Measurements from ENCODE around the gene FGF7.

The FGF7 gene

DNA sequence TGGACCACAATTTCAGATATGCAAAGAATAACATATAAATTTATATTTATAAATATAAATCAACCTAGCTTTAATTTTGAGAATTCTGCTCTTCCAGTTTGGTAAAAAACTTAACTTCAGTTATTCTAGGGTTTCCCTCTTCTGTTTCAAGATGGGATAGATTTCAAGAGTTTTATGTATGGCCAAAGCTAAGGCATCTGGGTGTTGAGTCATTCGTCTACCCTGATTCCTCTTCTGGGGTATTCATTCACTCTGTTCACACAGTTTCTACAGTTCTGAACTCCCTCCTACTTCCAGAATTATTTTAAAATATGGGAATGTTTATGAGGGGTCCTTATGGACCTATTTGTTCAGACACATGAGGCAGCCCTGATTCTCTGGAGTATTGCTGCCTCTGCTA, 4.2 kb upstream of the FGF7 start:
- no peak overlapping the region for H3K4me3 ChIP-seq (ENCODE audit: low read length)
- H3K9me3 ChIP-seq (ENCODE audit: control insufficient read depth, low read length): no peaks in the 10 kb centered on the region
- H3K9ac ChIP-seq (ENCODE audit: low read length): no peak overlapping the region
- no peaks in the 10 kb centered on the region for H3K27me3 ChIP-seq (ENCODE audit: control insufficient read depth, insufficient read depth, low read length)
- no peaks in the 10 kb centered on the region for H3K4me1 ChIP-seq (ENCODE audit: control insufficient read depth, insufficient read depth, low read length)
- H3K36me3 ChIP-seq (ENCODE audit: control insufficient read depth, insufficient read depth, low read length): no peaks in the 10 kb centered on the region

GRCh38 chr15:49421991-49422390, 1.1 kb upstream of the FGF7 start:
- H3K4me3 ChIP-seq (ENCODE audit: low read length): no peak overlapping the region
- no peaks in the 10 kb centered on the region for H3K9me3 ChIP-seq (ENCODE audit: control insufficient read depth, low read length)
- no peaks in the 10 kb centered on the region for H3K36me3 ChIP-seq (ENCODE audit: control insufficient read depth, insufficient read depth, low read length)
- no peak overlapping the region for H3K9ac ChIP-seq (ENCODE audit: low read length)
- no peaks in the 10 kb centered on the region for H3K4me1 ChIP-seq (ENCODE audit: control insufficient read depth, insufficient read depth, low read length)
- no peaks in the 10 kb centered on the region for H3K27me3 ChIP-seq (ENCODE audit: control insufficient read depth, insufficient read depth, low read length)

- H3K9me3 ChIP-seq (ENCODE audit: control insufficient read depth, low read length): no peaks in the 10 kb centered on the region
- no peaks in the 10 kb centered on the region for H3K27me3 ChIP-seq (ENCODE audit: control insufficient read depth, insufficient read depth, low read length)
- H3K4me3 ChIP-seq (ENCODE audit: low read length): no peak overlapping the region
- H3K36me3 ChIP-seq (ENCODE audit: control insufficient read depth, insufficient read depth, low read length): no peaks in the 10 kb centered on the region
- H3K9ac ChIP-seq (ENCODE audit: low read length): no peak overlapping the region
- H3K4me1 ChIP-seq (ENCODE audit: control insufficient read depth, insufficient read depth, low read length): no peaks in the 10 kb centered on the region
Measured at GRCh38 chr15:49423901-49424550, 984 bp downstream of the FGF7 start.

GRCh38 chr15:49424954-49425353, 1.9 kb downstream of the FGF7 start:
- no peak overlapping the region for H3K4me3 ChIP-seq (ENCODE audit: low read length)
- H3K9ac ChIP-seq (ENCODE audit: low read length): no peak overlapping the region

GRCh38 chr15:49427372-49427771, 4.3 kb downstream of the FGF7 start:
- H3K9ac ChIP-seq (ENCODE audit: low read length): no peak overlapping the region
- H3K9me3 ChIP-seq (ENCODE audit: control insufficient read depth, low read length): no peaks in the 10 kb centered on the region
- H3K36me3 ChIP-seq (ENCODE audit: control insufficient read depth, insufficient read depth, low read length): no peaks in the 10 kb centered on the region
- H3K27me3 ChIP-seq (ENCODE audit: control insufficient read depth, insufficient read depth, low read length): no peaks in the 10 kb centered on the region
- no peak overlapping the region for H3K4me3 ChIP-seq (ENCODE audit: low read length)
- no peaks in the 10 kb centered on the region for H3K4me1 ChIP-seq (ENCODE audit: control insufficient read depth, insufficient read depth, low read length)

More at GRCh38 chr15:49424954-49425353, 1.9 kb downstream of the FGF7 start:
- Histone ChIP-seq H3K36me3 (ENCODE audit: control insufficient read depth, insufficient read depth, low read length) (no peaks in the 10 kb centered on the region), H3K9me3 (ENCODE audit: control insufficient read depth, low read length) (no peaks in the 10 kb centered on the region), H3K27me3 (ENCODE audit: control insufficient read depth, insufficient read depth, low read length) (no peaks in the 10 kb centered on the region), H3K4me1 (ENCODE audit: control insufficient read depth, insufficient read depth, low read length) (no peaks in the 10 kb centered on the region)

DNA sequence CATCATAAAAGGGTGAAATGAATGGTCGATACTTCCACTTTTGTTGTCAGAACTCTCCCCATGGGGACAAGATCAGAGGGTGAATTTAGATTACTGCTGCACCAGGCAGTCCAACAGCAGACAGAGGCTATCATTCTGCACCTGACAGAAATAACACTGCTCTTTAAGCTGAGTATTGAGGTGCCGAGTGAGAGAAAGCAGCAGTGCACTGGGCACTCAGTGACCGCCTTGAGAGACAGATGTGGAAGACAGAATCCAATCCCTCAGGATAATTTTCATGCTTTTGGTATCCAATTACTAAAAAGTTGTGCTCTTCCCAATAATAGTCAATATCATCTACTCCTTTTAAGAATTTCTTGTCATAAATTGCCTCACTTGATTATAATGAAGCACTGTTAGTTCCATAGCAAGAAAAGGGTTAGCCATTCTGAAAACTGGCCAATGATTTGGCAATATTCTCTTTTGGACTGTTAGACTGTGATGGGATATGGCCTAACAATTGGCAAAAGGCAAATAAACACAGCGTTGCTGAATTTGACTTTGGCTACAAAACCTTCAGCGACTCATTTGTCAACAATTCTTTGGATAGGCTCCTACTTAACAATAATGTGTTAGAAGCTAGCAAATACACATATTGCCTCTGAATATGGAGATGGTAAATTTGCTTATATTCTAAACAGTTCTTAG, 5.5 kb downstream of the FGF7 start:
- H3K27me3 ChIP-seq (ENCODE audit: control insufficient read depth, insufficient read depth, low read length): no peaks in the 10 kb centered on the region
- no peaks in the 10 kb centered on the region for H3K36me3 ChIP-seq (ENCODE audit: control insufficient read depth, insufficient read depth, low read length)
- no peaks in the 10 kb centered on the region for H3K4me1 ChIP-seq (ENCODE audit: control insufficient read depth, insufficient read depth, low read length)
- no peaks in the 10 kb centered on the region for H3K9me3 ChIP-seq (ENCODE audit: control insufficient read depth, low read length)
- no peak overlapping the region for H3K4me3 ChIP-seq (ENCODE audit: low read length)
- no peak overlapping the region for H3K9ac ChIP-seq (ENCODE audit: low read length)

- Histone ChIP-seq H3K4me3 (ENCODE audit: low read length) (no peak overlapping the region), H3K9me3 (ENCODE audit: control insufficient read depth, low read length) (no peaks in the 10 kb centered on the region), H3K36me3 (ENCODE audit: control insufficient read depth, insufficient read depth, low read length) (no peaks in the 10 kb centered on the region), H3K27me3 (ENCODE audit: control insufficient read depth, insufficient read depth, low read length) (no peaks in the 10 kb centered on the region), H3K9ac (ENCODE audit: low read length) (no peak overlapping the region), H3K4me1 (ENCODE audit: control insufficient read depth, insufficient read depth, low read length) (no peaks in the 10 kb centered on the region)
Measured at GRCh38 chr15:49430046-49430445, 7.0 kb downstream of the FGF7 start.

DNA sequence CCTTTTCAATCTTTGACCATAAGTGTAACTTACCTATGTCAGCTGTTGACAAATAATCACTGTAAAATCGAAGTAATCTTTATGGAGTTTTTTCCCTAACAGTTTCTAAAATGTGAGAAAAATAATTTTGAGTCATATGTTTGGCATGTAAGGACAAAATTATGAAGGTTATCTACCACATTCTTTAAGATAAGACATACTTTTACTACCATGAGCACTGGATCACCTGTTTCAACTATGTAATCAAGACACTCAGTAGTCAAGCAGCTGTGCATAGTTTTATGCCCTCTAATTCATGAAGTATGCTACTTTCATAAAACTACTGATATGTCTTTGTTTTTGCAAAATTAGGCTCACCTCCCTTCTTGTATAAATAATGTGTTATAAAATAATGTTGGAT, 12.1 kb downstream of the FGF7 start:
- Histone ChIP-seq H3K9me3 (ENCODE audit: control insufficient read depth, low read length) (no peaks in the 10 kb centered on the region), H3K4me3 (ENCODE audit: low read length) (no peak overlapping the region), H3K27me3 (ENCODE audit: control insufficient read depth, insufficient read depth, low read length) (no peaks in the 10 kb centered on the region), H3K36me3 (ENCODE audit: control insufficient read depth, insufficient read depth, low read length) (no peaks in the 10 kb centered on the region), H3K9ac (ENCODE audit: low read length) (no peak overlapping the region), H3K4me1 (ENCODE audit: control insufficient read depth, insufficient read depth, low read length) (no peaks in the 10 kb centered on the region)

- Histone ChIP-seq H3K4me1 (ENCODE audit: control insufficient read depth, insufficient read depth, low read length) (no peaks in the 10 kb centered on the region), H3K36me3 (ENCODE audit: control insufficient read depth, insufficient read depth, low read length) (no peaks in the 10 kb centered on the region), H3K9me3 (ENCODE audit: control insufficient read depth, low read length) (no peaks in the 10 kb centered on the region), H3K4me3 (ENCODE audit: low read length) (no peak overlapping the region), H3K9ac (ENCODE audit: low read length) (no peak overlapping the region), H3K27me3 (ENCODE audit: control insufficient read depth, insufficient read depth, low read length) (no peaks in the 10 kb centered on the region)
Measured at GRCh38 chr15:49436751-49437150, 13.7 kb downstream of the FGF7 start.

DNA sequence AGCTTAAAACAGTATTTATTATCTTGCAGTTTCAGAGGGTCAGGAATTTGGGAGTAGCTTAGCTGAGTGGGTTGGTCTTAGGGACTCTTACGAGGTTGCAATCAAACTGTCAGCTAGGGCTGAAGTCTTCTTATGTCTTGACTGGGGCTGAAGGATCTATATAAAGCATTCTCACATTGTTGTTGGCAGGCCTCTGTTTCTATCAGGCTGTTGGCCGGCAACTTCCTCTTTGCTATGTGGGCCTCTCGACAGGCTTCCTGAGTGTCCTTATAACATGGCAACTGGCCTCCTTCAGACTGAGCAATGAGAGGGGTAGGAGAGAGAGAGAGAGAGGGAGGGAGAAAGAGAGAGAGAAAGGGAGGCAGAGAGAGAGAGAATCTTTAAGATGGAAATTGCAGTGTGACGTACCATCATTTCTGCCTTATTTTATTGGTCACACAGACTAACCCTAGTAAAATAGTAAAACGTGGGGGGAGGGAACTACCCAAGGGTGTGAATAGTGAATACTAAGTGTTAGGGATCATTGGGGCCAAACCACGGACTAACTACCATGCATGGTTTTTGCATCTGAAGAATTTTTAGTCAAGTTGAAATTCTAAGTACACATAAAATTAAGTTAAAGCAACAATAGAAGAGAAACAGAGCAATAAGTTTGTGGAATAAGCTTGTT, 16.1 kb downstream of the FGF7 start:
- Histone ChIP-seq H3K27me3 (ENCODE audit: control insufficient read depth, insufficient read depth, low read length) (no peaks in the 10 kb centered on the region), H3K4me3 (ENCODE audit: low read length) (no peak overlapping the region), H3K9ac (ENCODE audit: low read length) (no peak overlapping the region), H3K36me3 (ENCODE audit: control insufficient read depth, insufficient read depth, low read length) (no peaks in the 10 kb centered on the region), H3K9me3 (ENCODE audit: control insufficient read depth, low read length) (no peaks in the 10 kb centered on the region), H3K4me1 (ENCODE audit: control insufficient read depth, insufficient read depth, low read length) (no peaks in the 10 kb centered on the region)

GRCh38 chr15:49439678-49440395, 16.8 kb downstream of the FGF7 start:
- H3K9ac ChIP-seq (ENCODE audit: low read length): no peak overlapping the region
- no peaks in the 10 kb centered on the region for H3K9me3 ChIP-seq (ENCODE audit: control insufficient read depth, low read length)

DNA sequence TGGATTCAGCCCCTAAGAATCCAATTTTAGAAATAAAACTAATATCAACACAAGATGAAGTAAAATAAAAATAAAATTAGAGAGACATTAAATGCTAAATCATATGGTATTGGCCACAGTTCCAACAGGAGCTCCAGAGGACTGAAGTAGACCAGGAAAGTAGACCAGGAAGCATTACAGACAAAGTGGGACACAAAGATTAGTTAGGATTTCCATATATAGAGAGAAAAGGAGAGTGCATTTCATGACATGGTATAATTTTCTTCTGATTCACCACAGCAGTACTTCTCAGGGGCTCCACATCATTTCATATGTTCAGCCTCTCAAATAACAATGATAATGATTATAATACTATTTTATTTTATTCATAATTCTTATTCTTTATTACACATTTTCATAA, 18.3 kb downstream of the FGF7 start:
- Histone ChIP-seq H3K4me3 (ENCODE audit: low read length) (no peak overlapping the region), H3K9me3 (ENCODE audit: control insufficient read depth, low read length) (no peaks in the 10 kb centered on the region), H3K9ac (ENCODE audit: low read length) (no peak overlapping the region), H3K27me3 (ENCODE audit: control insufficient read depth, insufficient read depth, low read length) (no peaks in the 10 kb centered on the region), H3K36me3 (ENCODE audit: control insufficient read depth, insufficient read depth, low read length) (no peaks in the 10 kb centered on the region), H3K4me1 (ENCODE audit: control insufficient read depth, insufficient read depth, low read length) (no peaks in the 10 kb centered on the region)

More at GRCh38 chr15:49439678-49440395, 16.8 kb downstream of the FGF7 start:
- no peaks in the 10 kb centered on the region for H3K4me1 ChIP-seq (ENCODE audit: control insufficient read depth, insufficient read depth, low read length)
- H3K4me3 ChIP-seq (ENCODE audit: low read length): no peak overlapping the region
- H3K27me3 ChIP-seq (ENCODE audit: control insufficient read depth, insufficient read depth, low read length): no peaks in the 10 kb centered on the region
- H3K36me3 ChIP-seq (ENCODE audit: control insufficient read depth, insufficient read depth, low read length): no peaks in the 10 kb centered on the region

Data from mucosa of stomach (tissue), 1 donor.